AG09309 (cell line): ENCODE measurements around the gene ADAM19.

ENCODE experiments used
- DNase-seq: peaks from one replicate; pipeline ENCODE4 v3.0.0-alpha.2; 2010; ENCODE audit warnings: low read depth
- H3K4me3 ChIP-seq: 2 replicates; pipeline ENCODE4 v1.5.1; 2011; ENCODE audit warnings: mild to moderate bottlenecking, low read depth, low read length, moderate library complexity; ENCODE audit not compliant: control insufficient read depth
- TF ChIP-seq, protein P1 (sequence below): IDR thresholded peaks from 2 replicates; pipeline ENCODE4 v1.5.1; 2011; ENCODE audit warnings: mild to moderate bottlenecking, low read depth, low read length, inconsistent platforms; ENCODE audit not compliant: insufficient read depth, control insufficient read depth; ENCODE audit errors: missing control alignments

ADAM19 gene

DNA sequence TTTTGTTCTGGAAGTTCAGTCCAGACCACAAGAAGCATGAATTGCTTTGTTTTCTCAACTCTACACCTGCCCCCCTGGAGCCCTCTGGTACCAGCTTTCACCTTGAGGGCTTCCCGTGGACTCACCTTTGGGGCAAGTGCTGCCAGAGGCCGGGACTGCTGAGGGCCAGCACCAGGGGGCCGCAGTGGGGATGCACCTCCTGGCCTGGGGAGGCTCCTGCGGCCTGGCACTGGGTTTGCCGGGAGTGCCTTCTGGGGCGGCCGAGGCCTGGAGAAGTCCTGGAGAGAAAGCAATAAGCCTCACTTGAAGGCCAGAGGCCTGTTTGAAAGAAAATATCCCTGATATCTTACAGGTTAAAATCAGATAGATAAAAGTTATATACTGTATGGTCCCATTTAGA is 93.9 kb downstream of the ADAM19 start:
- TF ChIP-seq, protein P1, sequence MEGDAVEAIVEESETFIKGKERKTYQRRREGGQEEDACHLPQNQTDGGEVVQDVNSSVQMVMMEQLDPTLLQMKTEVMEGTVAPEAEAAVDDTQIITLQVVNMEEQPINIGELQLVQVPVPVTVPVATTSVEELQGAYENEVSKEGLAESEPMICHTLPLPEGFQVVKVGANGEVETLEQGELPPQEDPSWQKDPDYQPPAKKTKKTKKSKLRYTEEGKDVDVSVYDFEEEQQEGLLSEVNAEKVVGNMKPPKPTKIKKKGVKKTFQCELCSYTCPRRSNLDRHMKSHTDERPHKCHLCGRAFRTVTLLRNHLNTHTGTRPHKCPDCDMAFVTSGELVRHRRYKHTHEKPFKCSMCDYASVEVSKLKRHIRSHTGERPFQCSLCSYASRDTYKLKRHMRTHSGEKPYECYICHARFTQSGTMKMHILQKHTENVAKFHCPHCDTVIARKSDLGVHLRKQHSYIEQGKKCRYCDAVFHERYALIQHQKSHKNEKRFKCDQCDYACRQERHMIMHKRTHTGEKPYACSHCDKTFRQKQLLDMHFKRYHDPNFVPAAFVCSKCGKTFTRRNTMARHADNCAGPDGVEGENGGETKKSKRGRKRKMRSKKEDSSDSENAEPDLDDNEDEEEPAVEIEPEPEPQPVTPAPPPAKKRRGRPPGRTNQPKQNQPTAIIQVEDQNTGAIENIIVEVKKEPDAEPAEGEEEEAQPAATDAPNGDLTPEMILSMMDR, result no peak
- no peak overlapping the region for H3K4me3 ChIP-seq
- DNase-seq, result no peak

DNA sequence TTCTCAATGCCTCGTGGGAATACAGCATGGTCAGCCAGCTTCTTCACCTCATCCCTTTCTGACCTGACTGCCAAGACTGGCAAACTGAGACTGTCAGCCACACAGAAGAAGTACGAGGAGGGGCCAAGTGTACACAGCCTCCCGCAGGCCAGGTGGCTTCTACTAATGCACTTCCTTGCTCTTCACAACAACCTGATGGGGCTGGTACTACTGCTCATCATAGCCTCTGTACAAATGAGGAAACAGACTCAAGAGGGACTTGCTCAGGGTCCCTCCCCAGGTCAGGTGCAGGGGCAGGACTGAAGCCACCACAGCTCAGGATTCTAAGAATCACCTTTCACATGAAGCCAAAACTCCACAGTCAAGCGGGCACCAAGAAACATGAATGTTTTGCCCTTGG is 94.3 kb downstream of the ADAM19 start:
- TF ChIP-seq, protein P1, result no peak
- DNase-seq, result no peak
- no peak overlapping the region for H3K4me3 ChIP-seq

DNA sequence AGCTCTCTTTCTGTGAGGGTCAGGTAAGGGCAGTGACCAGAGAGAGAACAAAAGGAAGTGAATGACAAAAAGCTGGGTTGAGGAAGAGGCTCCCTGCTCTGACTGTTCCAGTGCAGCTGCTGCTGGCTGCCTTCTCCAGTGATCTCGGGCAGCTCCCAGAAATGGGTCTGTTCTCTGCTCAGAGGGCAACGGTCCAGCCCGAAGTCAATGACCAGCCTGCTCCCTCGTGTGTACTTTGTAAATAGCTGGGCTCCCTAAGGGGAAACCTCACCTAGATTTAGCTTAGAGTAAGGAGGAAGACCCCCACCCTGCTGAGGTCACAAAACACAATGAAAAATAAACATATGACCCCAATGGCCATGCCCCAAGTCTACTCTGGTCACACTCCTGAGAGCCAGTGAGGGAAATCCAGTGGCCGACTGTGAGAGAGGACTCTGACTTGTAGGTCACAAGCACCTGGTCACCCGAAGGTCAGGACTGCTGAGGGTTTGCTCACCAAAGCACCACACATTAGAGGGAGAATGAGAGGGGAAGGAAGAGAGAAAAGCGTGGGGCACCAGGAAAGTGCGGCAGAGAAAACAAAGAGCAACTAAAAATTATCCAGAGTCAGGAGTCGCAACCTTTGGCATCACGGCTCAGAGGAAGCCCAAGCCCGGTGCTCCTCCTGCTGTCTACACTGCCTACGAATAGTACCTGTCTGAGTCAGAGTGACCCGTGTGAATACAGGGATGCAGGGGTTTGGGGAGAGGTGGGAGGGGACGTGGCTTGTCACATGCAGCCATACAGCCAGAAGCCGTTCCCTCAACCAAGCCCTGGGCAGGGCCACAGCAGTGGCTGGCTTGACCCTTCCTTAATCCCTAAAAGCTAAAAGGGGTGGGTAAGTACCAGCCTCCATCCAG is 95.7 kb downstream of the ADAM19 start:
- TF ChIP-seq, protein P1, result no peak
- no peak overlapping the region for H3K4me3 ChIP-seq
- no peak for DNase-seq

DNA sequence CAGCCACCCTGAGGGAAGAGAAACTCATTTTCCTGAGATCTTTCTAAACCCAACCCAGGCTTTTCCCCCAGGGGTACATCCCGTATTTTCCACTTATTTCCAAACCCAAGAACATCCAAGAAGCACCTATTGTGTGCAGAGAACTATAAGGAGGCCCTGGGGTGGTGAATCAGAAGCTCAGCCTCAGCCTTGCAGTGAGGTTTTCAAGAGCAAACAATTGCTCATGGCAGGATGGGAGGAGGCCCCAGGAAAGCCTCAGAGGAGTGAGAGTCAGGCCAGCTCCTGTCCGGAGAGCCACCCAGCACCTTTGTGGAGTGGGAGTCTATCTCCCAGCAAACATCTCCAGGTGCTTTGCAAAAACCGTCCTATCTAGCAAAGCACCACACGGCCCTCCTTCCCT is 96.4 kb downstream of the ADAM19 start:
- DNase-seq, result no peak
- TF ChIP-seq, protein P1, result no peak
- H3K4me3 ChIP-seq, result no peak overlapping the region

DNA sequence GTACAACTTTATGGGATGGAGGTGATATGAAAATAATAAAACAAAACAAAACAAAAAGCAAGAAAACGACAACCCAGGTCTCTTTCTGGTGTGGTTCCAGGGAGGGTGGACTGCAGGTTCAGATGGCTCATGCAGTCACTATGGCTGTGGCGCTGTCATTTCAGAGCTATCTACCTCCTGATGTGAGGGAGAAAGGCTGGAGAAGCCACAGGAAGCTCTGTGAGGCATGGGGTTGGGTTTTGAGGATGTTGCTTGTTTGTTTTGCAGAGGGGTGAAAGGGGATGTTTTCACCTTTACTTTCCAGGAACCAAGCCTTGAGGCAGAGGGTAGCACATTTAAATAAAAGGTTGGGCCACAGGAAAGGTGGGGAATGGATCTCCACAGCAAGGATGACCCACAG is 96.8 kb downstream of the ADAM19 start:
- DNase-seq, result no peak
- H3K4me3 ChIP-seq, result no peak overlapping the region
- TF ChIP-seq, protein P1, result no peak

DNA sequence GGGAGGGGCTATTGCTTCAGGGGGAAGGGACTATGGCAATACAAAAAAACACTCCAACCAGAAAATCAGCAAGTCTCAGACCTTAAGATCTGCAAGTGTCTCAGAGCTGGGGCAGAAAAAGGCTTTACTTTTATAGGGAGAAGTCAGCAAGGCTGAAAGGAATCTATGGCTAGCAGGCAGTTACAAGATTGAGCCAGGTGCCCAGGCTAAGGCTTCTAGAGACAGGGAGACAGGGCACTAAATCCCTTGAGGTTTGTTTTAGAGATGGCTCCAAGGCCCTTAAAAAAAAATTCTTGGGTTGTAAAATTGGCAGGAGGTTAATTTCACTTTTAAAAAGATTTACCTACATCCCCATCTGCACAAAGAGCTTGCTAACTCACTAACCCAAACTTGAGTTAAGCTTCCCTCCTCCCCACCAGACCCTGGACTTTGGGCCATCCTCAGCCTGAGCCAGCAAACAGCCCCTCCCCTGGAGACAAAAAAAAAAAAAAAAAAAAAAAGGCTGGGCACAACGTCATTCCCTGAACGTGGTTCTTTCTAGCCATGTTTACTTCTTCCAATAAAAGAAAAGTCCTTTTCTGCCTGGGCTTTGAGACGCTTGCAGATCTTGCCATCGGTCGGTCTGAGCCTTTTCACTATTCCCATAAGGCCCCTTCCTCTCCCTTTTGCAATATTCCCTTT is 97.6 kb downstream of the ADAM19 start:
- no peak for DNase-seq
- TF ChIP-seq, protein P1, result no peak
- no peak overlapping the region for H3K4me3 ChIP-seq
